WTC11 (cell line): ENCODE measurements around the gene CLEC7A. TPM values are rescaled to one million over a fixed set of nuclear protein-coding genes. Genes with fewer than 3 reads are reported as not detected.

Source experiments
- ATAC-seq: fragments of 200-7000 bp; cut with Tn5 transposase; 2 replicates; pipeline ENCODE4 v1.10.0; 2021; ENCODE audit warnings: mild to moderate bottlenecking, moderate library complexity
- CTCF ChIA-PET: fragments of 300-600 bp; sonication (Branson Sonifier 250); formaldehyde crosslinking; loops from one replicate; lab custom pipeline; 2021; ENCODE audit warnings: antibody characterized with exemption; lab: Charles Lee
- POLR2A ChIA-PET: fragments of 350-600 bp; sonication (Branson Sonifier 250); formaldehyde crosslinking; loops from one replicate; lab custom pipeline; 2021; ENCODE audit warnings: antibody characterized with exemption; lab: Charles Lee
- DNase-seq: peaks from one replicate; pipeline ENCODE4 v3.0.0; 2021; ENCODE audit warnings: low spot score
- H3K27ac Mint-ChIP-seq: 2 replicates; pipeline ENCODE4 v1.8.0; 2021; ENCODE audit warnings: mixed read lengths
- H3K27me3 Mint-ChIP-seq: 2 replicates; pipeline ENCODE4 v1.8.0; 2021; ENCODE audit warnings: low read depth, mild to moderate bottlenecking, moderate library complexity, mixed read lengths
- H3K36me3 Mint-ChIP-seq: 2 replicates; pipeline ENCODE4 v1.8.0; 2021; ENCODE audit warnings: mixed read lengths
- H3K4me1 Mint-ChIP-seq: 2 replicates; pipeline ENCODE4 v1.8.0; 2022; ENCODE audit warnings: mixed read lengths
- H3K4me3 Mint-ChIP-seq: 2 replicates; pipeline ENCODE4 v1.8.0; 2021; ENCODE audit warnings: mild to moderate bottlenecking, moderate library complexity, mixed read lengths
- H3K9me3 Mint-ChIP-seq: 2 replicates; pipeline ENCODE4 v1.8.0; 2021; ENCODE audit warnings: mixed read lengths
- ATF6 ChIP-seq: sonication (generic); formaldehyde crosslinking; IDR thresholded peaks from 2 replicates; pipeline ENCODE4 v1.8.1; 2023; ENCODE audit warnings: mild to moderate bottlenecking, missing genetic modification reagents
- CDX4 ChIP-seq: fragments of 250-450 bp; sonication (Bioruptor Pico); IDR thresholded peaks from 2 replicates; pipeline ENCODE4 v1.9.0; 2021; ENCODE audit warnings: moderate library complexity, mild to moderate bottlenecking, inconsistent platforms, borderline replicate concordance
- ETV6 ChIP-seq: sonication (generic); formaldehyde crosslinking; IDR thresholded peaks from 2 replicates; pipeline ENCODE4 v1.8.1; 2022; ENCODE audit warnings: mild to moderate bottlenecking, missing genetic modification reagents
- FOXJ3 ChIP-seq: sonication (generic); formaldehyde crosslinking; IDR thresholded peaks from 2 replicates; pipeline ENCODE4 v1.9.0; 2021; ENCODE audit warnings: missing genetic modification reagents, mild to moderate bottlenecking, borderline replicate concordance
- FOXP4 ChIP-seq: sonication (generic); formaldehyde crosslinking; IDR thresholded peaks from 2 replicates; pipeline ENCODE4 v1.8.0; 2022; ENCODE audit warnings: mild to moderate bottlenecking, missing genetic modification reagents
- GABPB1 ChIP-seq: sonication (generic); formaldehyde crosslinking; IDR thresholded peaks from 2 replicates; pipeline ENCODE4 v1.8.1; 2023; ENCODE audit warnings: mild to moderate bottlenecking, missing genetic modification reagents
- HMGXB4 ChIP-seq: sonication (generic); formaldehyde crosslinking; IDR thresholded peaks from 2 replicates; pipeline ENCODE4 v1.8.1; 2023; ENCODE audit warnings: mild to moderate bottlenecking, moderate library complexity, missing genetic modification reagents
- KAT7 ChIP-seq: sonication (generic); formaldehyde crosslinking; IDR thresholded peaks from 2 replicates; pipeline ENCODE4 v1.8.1; 2023; ENCODE audit warnings: missing genetic modification reagents, mild to moderate bottlenecking, borderline replicate concordance
- MLX ChIP-seq: sonication (generic); formaldehyde crosslinking; IDR thresholded peaks from 2 replicates; pipeline ENCODE4 v1.8.1; 2023; ENCODE audit warnings: mild to moderate bottlenecking, missing genetic modification reagents, moderate library complexity
- NR2C2 ChIP-seq: sonication (generic); formaldehyde crosslinking; IDR thresholded peaks from 2 replicates; pipeline ENCODE4 v1.8.0; 2022; ENCODE audit warnings: mild to moderate bottlenecking, missing genetic modification reagents
- NR3C1 ChIP-seq: sonication (generic); formaldehyde crosslinking; conservative IDR thresholded peaks from 2 replicates; pipeline ENCODE4 v1.8.1; 2023; ENCODE audit warnings: low read depth, mild to moderate bottlenecking, missing genetic modification reagents
- SOX15 ChIP-seq: fragments of 250-450 bp; sonication (Bioruptor Pico); IDR thresholded peaks from 2 replicates; pipeline ENCODE4 v1.9.0; 2021; ENCODE audit warnings: mild to moderate bottlenecking
- SP1 ChIP-seq: sonication (generic); formaldehyde crosslinking; conservative IDR thresholded peaks from 2 replicates; pipeline ENCODE4 v1.8.1; 2022; ENCODE audit warnings: missing genetic modification reagents
- USF1 ChIP-seq: sonication (generic); formaldehyde crosslinking; IDR thresholded peaks from 2 replicates; pipeline ENCODE4 v1.8.0; 2022; ENCODE audit warnings: mild to moderate bottlenecking, missing genetic modification reagents
- ZMAT4 ChIP-seq: fragments of 250-450 bp; sonication (Bioruptor Pico); IDR thresholded peaks from 2 replicates; pipeline ENCODE4 v1.9.0; 2021; ENCODE audit warnings: mild to moderate bottlenecking
- ZNF219 ChIP-seq: sonication (generic); formaldehyde crosslinking; IDR thresholded peaks from 2 replicates; pipeline ENCODE4 v1.8.0; 2023; ENCODE audit warnings: missing genetic modification reagents, mild to moderate bottlenecking, borderline replicate concordance
- ZNF423 ChIP-seq: fragments of 250-450 bp; sonication (Bioruptor Pico); IDR thresholded peaks from 2 replicates; pipeline ENCODE4 v2.1.2; 2022; ENCODE audit warnings: mild to moderate bottlenecking, moderate library complexity
- ZNF671 ChIP-seq: fragments of 250-450 bp; sonication (Bioruptor Pico); IDR thresholded peaks from 2 replicates; pipeline ENCODE4 v1.8.0; 2021; ENCODE audit warnings: mild to moderate bottlenecking
- ZSCAN18 ChIP-seq: fragments of 250-450 bp; sonication (Bioruptor Pico); IDR thresholded peaks from 2 replicates; pipeline ENCODE4 v2.1.2; 2022; ENCODE audit warnings: mild to moderate bottlenecking, moderate library complexity
- total RNA-seq: library from RNA; stranded (reverse); gene quantifications from 3 replicates; pipeline ENCODE4 v1.2.3, GENCODE V29; 2021

The CLEC7A gene
- total RNA-seq, 1 experiment from 2014 or later: 0.48 TPM

GRCh38 chr12:10131111-10131690 is 1.2 kb upstream of the CLEC7A start:
- no peaks in the 10 kb centered on the region for H3K27me3 Mint-ChIP-seq
- peak overlapping the region; percentile 67 for H3K27ac Mint-ChIP-seq
- POLR2A ChIA-PET: no interaction called here
- H3K4me1 Mint-ChIP-seq: peaks cover 69% of the 10 kb centered on the region
- H3K36me3 Mint-ChIP-seq: no peaks in the 10 kb centered on the region
- no peak for DNase-seq
- TF ChIP-seq CDX4: no peak
- TF ChIP-seq ATF6 (CRISPR knock-in tag): no peak
- no peak for TF ChIP-seq ZNF423 (CRISPR knock-in tag)
- no peak for TF ChIP-seq NR3C1 (CRISPR knock-in tag)
- TF ChIP-seq FOXP4 (CRISPR knock-in tag): no peak
- no peak for TF ChIP-seq NR2C2 (CRISPR knock-in tag)
- TF ChIP-seq FOXJ3 (CRISPR knock-in tag): no peak
- TF ChIP-seq HMGXB4 (CRISPR knock-in tag): no peak
- no peak for TF ChIP-seq MLX
- TF ChIP-seq KAT7 (CRISPR knock-in tag): no peak
- TF ChIP-seq ZSCAN18 (CRISPR knock-in tag): no peak
- no peak for TF ChIP-seq ETV6
- TF ChIP-seq SOX15 (CRISPR knock-in tag): no peak
- TF ChIP-seq GABPB1 (CRISPR knock-in tag): no peak
- TF ChIP-seq USF1: no peak
- TF ChIP-seq ZMAT4 (CRISPR knock-in tag): no peak
- TF ChIP-seq SP1 (CRISPR knock-in tag): no peak
- no peak for TF ChIP-seq ZNF671 (CRISPR knock-in tag)
- TF ChIP-seq ZNF219 (CRISPR knock-in tag): no peak
- TF ChIP-seq, all 79 proteins: peak for 0
- peak; percentile 24 for ATAC-seq
- Mint-ChIP-seq H3K9me3 (no peaks in the 10 kb centered on the region), H3K4me3 (0 out of 2 replicates have a peak overlapping the region, but pooled peaks have one; percentile 1)
- CTCF ChIA-PET: interaction anchor here (1.0 to 1.9 kb wide), 5 partner anchors 9 to 121 kb away, joined by 3 to 5 read pairs (median 5); no protein-coding TSS in a partner anchor
